AG09319 (cell line): Measurements from ENCODE around the gene ACSS2.

ENCODE experiments used
- DNase-seq: peaks from one replicate; pipeline ENCODE4 v3.0.0-alpha.2; 2010; ENCODE audit warnings: low read depth; ENCODE audit errors: extremely low read depth
- TF ChIP-seq, protein P1 (sequence below): IDR thresholded peaks from 2 replicates; pipeline ENCODE4 v1.5.1; 2011; ENCODE audit warnings: low read depth, mild to moderate bottlenecking, inconsistent platforms, low read length, moderate library complexity

Gene ACSS2

GRCh38 chr20:34970846-34971560 is 94.6 kb downstream of the ACSS2 start:
- no peak for DNase-seq

DNA sequence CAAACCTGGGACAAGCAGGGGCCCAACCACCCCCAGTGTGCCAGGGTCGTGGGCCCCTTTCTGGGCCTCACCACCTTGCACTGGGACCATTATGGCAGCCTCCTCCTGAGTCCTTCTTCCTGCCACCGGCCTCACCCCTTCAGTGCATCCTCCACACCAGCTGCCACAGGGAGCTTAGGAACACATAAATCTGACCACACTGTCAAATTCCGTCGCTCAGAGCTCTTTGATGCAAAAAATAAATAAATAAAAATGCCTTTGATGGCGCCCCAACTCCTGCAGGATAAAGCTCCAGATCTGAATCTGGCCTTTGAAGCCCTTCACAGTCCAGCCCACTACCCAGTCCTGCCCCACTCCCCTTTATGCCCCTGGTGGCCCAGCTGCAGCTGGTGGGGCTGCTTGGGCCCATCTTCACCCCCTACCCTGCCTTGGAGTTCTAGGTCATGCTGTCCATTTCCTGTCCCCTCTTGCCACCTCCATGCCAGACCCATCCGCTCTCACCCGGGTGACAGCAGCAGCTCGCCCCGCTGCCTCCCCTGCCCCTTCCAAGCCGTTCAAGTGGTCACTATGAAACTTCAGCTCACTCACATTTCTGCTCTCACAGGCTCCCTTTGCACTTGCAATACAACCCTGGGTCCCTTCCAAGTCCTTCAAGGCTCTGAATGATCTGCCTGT is 95.3 kb downstream of the ACSS2 start:
- TF ChIP-seq, protein P1, sequence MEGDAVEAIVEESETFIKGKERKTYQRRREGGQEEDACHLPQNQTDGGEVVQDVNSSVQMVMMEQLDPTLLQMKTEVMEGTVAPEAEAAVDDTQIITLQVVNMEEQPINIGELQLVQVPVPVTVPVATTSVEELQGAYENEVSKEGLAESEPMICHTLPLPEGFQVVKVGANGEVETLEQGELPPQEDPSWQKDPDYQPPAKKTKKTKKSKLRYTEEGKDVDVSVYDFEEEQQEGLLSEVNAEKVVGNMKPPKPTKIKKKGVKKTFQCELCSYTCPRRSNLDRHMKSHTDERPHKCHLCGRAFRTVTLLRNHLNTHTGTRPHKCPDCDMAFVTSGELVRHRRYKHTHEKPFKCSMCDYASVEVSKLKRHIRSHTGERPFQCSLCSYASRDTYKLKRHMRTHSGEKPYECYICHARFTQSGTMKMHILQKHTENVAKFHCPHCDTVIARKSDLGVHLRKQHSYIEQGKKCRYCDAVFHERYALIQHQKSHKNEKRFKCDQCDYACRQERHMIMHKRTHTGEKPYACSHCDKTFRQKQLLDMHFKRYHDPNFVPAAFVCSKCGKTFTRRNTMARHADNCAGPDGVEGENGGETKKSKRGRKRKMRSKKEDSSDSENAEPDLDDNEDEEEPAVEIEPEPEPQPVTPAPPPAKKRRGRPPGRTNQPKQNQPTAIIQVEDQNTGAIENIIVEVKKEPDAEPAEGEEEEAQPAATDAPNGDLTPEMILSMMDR: no peak
- DNase-seq: no peak

More at GRCh38 chr20:34970846-34971560, 94.6 kb downstream of the ACSS2 start:
- TF ChIP-seq, protein P1: no peak

- no peak for DNase-seq
- TF ChIP-seq, protein P1: no peak
Measured at GRCh38 chr20:34974246-34974645, 97.8 kb downstream of the ACSS2 start.

DNA sequence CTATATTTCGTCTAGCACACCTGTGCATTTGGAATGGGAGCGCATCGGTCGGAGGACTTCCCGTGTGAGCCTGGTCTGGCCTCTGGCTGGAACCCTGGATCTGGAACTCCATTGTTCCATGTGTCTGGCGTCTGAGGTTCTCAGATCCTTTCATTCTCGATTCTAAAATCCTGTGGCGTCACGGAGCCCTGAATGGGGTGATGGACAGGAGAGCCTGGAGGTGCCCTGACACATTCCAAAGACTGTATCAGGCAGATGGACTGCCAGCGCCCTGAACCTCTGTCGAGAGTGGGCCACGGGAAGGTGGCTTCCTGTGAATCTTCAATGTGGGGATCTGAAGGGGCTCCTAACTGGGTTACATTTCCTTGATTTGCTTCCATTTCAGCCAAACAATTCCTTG is 99.9 kb downstream of the ACSS2 start:
- TF ChIP-seq, protein P1: no peak
- no peak for DNase-seq
